Activated CD4-positive, alpha-beta T cell treated with anti-CD3 and anti-CD28 coated beads, Interleukin-10, Interleukin-2, amounts not matched to agents 100 ng/mL and 50 ng/mL, durations not matched to agents 16 hours and 8 hours (primary cell): ENCODE measurements around the gene POC5.
"Not testable (repeated sequence)": the region's sequence is repeated elsewhere in the genome, so short reads cannot be mapped to it uniquely, and the experiment has no call there.

ENCODE experiments used
- DNase-seq: peaks from one replicate; pipeline ENCODE4 v3.0.0-alpha.2; 2020

POC5 gene, protein sequence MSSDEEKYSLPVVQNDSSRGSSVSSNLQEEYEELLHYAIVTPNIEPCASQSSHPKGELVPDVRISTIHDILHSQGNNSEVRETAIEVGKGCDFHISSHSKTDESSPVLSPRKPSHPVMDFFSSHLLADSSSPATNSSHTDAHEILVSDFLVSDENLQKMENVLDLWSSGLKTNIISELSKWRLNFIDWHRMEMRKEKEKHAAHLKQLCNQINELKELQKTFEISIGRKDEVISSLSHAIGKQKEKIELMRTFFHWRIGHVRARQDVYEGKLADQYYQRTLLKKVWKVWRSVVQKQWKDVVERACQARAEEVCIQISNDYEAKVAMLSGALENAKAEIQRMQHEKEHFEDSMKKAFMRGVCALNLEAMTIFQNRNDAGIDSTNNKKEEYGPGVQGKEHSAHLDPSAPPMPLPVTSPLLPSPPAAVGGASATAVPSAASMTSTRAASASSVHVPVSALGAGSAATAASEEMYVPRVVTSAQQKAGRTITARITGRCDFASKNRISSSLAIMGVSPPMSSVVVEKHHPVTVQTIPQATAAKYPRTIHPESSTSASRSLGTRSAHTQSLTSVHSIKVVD

GRCh38 chr5:75717082-75717922 is at the start of gene POC5:
Gene POC5, minus strand, starts transcription at chr5:75717437. Its CDS starts 4,500 bp downstream, at chr5:75712937.
- peak; percentile 99 for DNase-seq

- no peak for DNase-seq
These were observed 40.9 kb upstream of the POC5 start for GRCh38 chr5:75758116-75758515.

- DNase-seq = no peak
These were observed 39.7 kb upstream of the POC5 start for GRCh38 chr5:75756981-75757380.

DNA sequence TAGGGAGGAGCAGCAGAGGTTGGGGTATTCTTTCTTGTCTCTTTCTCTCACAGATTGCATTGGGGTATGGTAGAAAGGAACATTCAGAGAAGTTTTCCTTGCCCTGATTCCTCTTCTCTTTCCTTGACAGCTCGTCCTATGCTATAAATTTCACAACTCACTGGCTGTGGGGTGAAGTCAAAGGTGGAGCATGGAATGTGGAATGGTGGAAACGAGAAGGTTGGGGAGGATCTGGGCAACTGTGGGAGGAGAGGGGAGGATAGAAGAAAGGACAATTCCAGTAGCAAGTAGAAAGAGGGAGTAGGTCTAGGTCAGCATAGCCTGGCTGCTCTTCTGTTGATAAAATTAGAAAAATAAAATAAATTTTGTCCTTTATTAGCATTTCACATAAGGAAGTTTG is 39.0 kb upstream of the POC5 start:
- DNase-seq = no peak

DNA sequence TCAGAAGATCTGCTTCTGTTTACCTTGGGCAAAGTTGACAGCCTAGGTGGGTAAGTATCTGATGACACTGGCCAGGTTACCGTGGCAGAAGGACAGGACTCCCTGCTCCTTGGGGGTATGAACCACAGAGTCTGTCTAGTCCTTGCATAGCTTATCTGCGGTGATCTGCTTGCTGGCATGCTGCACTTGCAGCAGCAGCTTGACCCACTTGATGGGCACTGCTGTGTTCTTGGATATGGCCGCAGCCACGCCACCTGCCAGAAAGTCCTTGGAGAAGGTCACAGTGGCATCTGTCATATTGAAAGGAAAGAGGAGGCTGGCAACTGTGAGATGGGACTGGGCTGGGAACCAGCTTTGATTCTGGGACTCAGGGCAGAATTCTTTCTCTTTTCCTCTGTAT is 35.9 kb upstream of the POC5 start:
- no peak for DNase-seq

DNA sequence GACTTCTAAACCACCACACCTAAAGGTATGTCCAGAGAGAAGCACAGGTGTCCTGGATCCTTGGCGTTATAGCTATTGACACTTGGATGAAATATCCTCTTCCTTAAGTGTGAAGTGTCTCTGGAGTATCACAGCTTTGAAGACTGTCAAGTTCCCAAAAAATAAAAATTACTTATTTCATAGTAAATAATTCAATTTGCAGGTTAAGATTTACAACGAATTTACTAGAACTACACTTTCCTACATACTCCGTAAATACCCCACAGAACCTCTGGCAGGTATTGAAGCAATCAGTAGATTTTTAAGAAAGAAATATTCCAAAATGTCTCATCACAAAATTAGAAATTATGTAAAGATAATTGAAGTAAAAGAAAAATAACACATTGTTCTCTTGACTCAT is 27.1 kb upstream of the POC5 start:
- DNase-seq = no peak

GRCh38 chr5:75736273-75736672 is 19.0 kb upstream of the POC5 start:
- DNase-seq = no peak

- peak; percentile 26 for DNase-seq
These were observed 17.9 kb upstream of the POC5 start for GRCh38 chr5:75734913-75735789.

GRCh38 chr5:75733767-75734166 is 16.5 kb upstream of the POC5 start:
- no peak for DNase-seq

- not testable (repeated sequence) for DNase-seq
These were observed 14.3 kb upstream of the POC5 start for GRCh38 chr5:75731515-75731914.

GRCh38 chr5:75729321-75729720 is 12.1 kb upstream of the POC5 start:
- no peak for DNase-seq

GRCh38 chr5:75727931-75728330 is 10.7 kb upstream of the POC5 start:
- DNase-seq = no peak

GRCh38 chr5:75726224-75726623 is 9.0 kb upstream of the POC5 start:
- DNase-seq = not testable (repeated sequence)

GRCh38 chr5:75723378-75723777 is 6.1 kb upstream of the POC5 start:
- DNase-seq = no peak

GRCh38 chr5:75721573-75721972 is 4.3 kb upstream of the POC5 start:
- no peak for DNase-seq

DNA sequence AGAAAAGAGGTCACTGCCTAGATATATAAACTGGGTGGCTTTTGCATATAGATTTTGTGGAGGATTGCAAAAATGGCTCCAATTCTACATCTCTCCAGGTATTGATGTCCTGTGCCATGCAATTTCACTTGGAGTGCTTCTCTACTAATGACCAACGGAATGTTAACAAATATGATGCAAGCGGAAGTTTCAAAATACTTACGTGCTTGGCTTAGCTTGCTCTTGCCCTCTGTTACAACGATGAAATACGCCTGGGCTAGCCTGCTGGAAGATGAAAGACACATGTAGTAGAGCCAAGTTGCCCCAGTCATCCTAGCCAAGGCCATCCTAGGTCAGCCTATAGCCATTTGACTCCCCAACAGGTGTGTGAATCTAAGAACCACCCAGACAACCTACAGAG is 3.6 kb upstream of the POC5 start:
- DNase-seq = no peak

DNA sequence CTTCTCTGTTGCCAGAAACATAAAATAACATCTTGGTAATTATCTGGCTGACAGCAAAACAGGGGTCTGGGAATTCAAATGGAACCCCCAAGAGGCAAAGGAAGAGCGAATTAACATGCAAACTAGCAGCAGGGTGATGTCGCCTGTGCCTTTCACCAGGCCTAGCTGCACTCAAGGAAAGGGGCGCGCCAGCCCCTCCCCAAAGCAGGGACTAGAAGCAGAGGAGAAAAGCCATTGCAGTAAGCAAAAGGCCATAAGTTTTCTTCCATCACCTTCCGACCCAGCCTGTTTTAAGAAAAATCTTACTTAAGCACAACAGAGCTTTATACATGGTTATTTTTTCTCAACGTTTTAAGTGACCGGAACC is 539 bp downstream of the POC5 start:
- no peak for DNase-seq

DNA sequence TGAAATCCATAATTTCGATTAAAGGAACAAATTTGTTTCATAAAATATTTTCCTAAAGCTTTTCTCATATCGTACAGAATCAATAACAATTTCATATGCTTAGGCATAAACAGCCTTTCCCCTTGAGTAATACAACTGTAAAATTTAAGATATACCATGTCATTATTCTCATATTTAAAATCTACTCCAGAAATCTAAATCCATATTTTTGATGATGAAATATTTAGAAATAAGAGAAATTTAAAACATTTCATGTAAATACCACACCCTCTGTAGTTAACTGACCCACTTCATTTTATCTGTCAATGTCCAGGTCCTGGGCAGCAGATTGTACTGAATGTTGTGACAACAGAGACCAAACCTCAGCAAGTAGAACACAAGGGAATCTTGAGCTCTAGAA is 5.1 kb downstream of the POC5 start:
- no peak for DNase-seq

DNA sequence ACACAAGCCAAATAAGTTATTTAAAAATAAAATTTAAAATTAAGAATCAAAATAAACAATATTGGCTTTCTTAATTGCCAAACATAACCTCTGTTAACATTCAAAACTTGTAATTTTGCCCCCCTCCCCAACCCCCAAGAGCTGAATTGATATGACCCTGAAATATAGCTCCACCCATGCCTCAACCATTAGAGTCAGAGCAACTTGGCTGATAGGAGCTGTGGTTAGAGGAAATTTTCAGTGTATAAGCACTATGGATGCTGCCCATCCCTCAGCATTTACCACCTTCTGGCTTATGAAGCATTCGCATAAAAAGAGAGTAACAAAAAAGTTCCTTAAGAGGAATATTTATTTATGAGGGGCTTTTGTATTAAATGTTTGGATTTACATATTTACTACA is 6.1 kb downstream of the POC5 start:
- DNase-seq = no peak

DNA sequence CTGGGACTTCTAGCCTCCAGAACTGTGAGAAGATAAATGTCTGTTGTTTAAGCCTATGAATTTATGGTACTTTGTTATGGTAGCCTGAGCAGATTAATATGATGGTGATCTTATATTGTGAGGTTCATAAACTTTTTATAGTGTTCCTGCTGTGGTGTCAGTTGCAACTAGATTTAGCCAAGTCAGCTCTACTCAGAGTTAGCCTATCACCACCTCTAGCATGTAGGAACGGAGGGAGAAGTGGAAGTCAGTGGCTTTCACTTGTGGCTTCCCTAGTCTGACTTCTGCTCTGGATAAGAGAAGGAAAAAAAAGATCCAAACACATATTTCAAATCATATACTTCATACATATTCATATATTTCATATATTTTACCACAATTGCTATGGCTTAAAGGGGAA is 6.6 kb downstream of the POC5 start:
- DNase-seq = no peak

DNA sequence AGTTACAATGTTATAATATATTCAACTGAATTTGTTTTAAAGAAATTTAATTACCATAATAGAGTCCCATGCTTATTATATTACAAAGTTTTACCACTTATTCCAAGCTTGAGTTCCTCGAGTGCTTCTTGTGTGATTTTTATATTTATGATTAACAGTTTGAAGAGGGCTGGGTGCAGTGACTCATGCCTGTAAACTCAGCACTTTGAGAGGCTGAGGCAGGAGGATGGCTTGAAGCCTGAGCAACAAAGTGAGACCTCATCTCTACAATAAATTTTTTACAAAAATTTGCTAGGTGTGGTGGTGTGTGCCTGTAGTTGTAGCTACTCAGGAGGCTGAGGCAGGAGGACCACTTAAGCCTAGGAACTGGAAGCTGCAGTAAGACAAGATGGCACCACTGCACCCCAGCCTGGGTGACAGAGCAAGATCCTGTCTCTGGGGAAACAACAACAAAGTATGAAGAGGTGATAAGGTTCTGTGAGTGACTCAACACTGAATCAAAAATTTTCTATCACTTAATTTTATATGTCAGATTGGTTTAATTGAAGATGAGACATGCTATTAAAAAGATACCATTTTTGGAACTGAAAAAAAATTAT is 9.2 kb downstream of the POC5 start:
- DNase-seq = no peak

GRCh38 chr5:75706775-75707174 is 10.5 kb downstream of the POC5 start:
- DNase-seq = no peak
